HEK293T (cell line): ENCODE data around the gene ITPKC.

Source experiments
- BHLHE40 ChIP-seq: fragments of 450-650 bp; IDR thresholded peaks from 2 replicates; pipeline ENCODE4 v1.6.1; 2016; ENCODE audit warnings: mild to moderate bottlenecking, moderate library complexity, borderline replicate concordance
- ELF4 ChIP-seq: fragments of 450-650 bp; IDR thresholded peaks from 2 replicates; pipeline ENCODE4 v1.6.1; 2017; ENCODE audit warnings: antibody characterized with exemption
- FOXA1 ChIP-seq: fragments of 450-650 bp; IDR thresholded peaks from 2 replicates; pipeline ENCODE4 v1.6.1; 2016; ENCODE audit warnings: mild to moderate bottlenecking
- FOXK2 ChIP-seq: fragments of 450-650 bp; IDR thresholded peaks from 2 replicates; pipeline ENCODE4 v1.6.1; 2016; ENCODE audit warnings: mild to moderate bottlenecking
- FOXM1 ChIP-seq: fragments of 450-650 bp; IDR thresholded peaks from 2 replicates; pipeline ENCODE4 v1.6.1; 2017; ENCODE audit warnings: mild to moderate bottlenecking, borderline replicate concordance
- HDGF ChIP-seq: fragments of 450-650 bp; IDR thresholded peaks from 2 replicates; pipeline ENCODE4 v1.6.1; 2017; ENCODE audit warnings: antibody characterized with exemption, borderline replicate concordance
- L3MBTL2 ChIP-seq: fragments of 450-650 bp; conservative IDR thresholded peaks from 2 replicates; pipeline ENCODE4 v1.6.1; 2016; ENCODE audit warnings: mild to moderate bottlenecking
- PKNOX1 ChIP-seq: fragments of 450-650 bp; IDR thresholded peaks from 2 replicates; pipeline ENCODE4 v1.6.1; 2016
- SP1 ChIP-seq: fragments of 450-650 bp; IDR thresholded peaks from 2 replicates; pipeline ENCODE4 v1.6.1; 2017
- TARDBP ChIP-seq: fragments of 450-650 bp; IDR thresholded peaks from 2 replicates; pipeline ENCODE4 v1.6.1; 2016
- ZNF384 ChIP-seq: fragments of 450-650 bp; IDR thresholded peaks from 2 replicates; pipeline ENCODE4 v1.6.1; 2016

GRCh38 chr19:40684280-40684679 lies 32.6 kb upstream of the ITPKC start:
- TF ChIP-seq ELF4 (no peak), FOXA1 (no peak), L3MBTL2 (no peak), BHLHE40 (no peak), SP1 (no peak), ZNF384 (no peak), TARDBP (no peak), FOXM1 (no peak), HDGF (no peak), FOXK2 (no peak), PKNOX1 (no peak)
